HCT116 (cell line): ENCODE measurements around the gene KLK6. TPM values are rescaled to one million over a fixed set of nuclear protein-coding genes. Genes with fewer than 3 reads are reported as not detected.
"Not testable (repeated sequence)": the region's sequence is repeated elsewhere in the genome, so short reads cannot be mapped to it uniquely, and the experiment has no call there.

ENCODE experiments used
- ATAC-seq: fragments of 200-7000 bp; cut with Tn5 transposase; 2 replicates; pipeline ENCODE4 v1.9.1; 2020; ENCODE audit warnings: mild to moderate bottlenecking, moderate library complexity
- BruUV-seq: library from RNA; stranded (reverse); fragments of 400-500 nt; replicated peaks from 2 replicates; lab custom pipeline; 2021; lab: Mats Ljungman, UMichigan
- CTCF ChIA-PET: fragments of 300-600 bp; sonication (Branson Sonifier 250); formaldehyde crosslinking; loops from one replicate; lab custom pipeline; 2021; ENCODE audit warnings: antibody characterized with exemption; lab: Charles Lee
- POLR2A ChIA-PET: fragments of 300-600, 350-600 bp; sonication (Branson Sonifier 250); formaldehyde crosslinking; loops from one replicate; lab custom pipeline; 2021; ENCODE audit warnings: antibody characterized with exemption; lab: Charles Lee
- RAD21 ChIA-PET, 2 experiments: fragments of 300-600 bp; sonication (Branson Sonifier 250); formaldehyde crosslinking; loops; one replicate each; lab custom pipeline; 2023; ENCODE audit warnings: low total read pairs in 2 of 2; ENCODE audit not compliant: uncharacterized antibody in 2 of 2, unreplicated experiment in 2 of 2, low non-redundant PET in 1 of 2; lab: Charles Lee
- DNase-seq: peaks from one replicate; pipeline ENCODE4 v3.0.0-alpha.2; 2010; ENCODE audit warnings: low read depth, low spot score
- H2AFZ ChIP-seq: fragments of 200-600 bp; shearing (Covaris generic), sonication (generic); 2 replicates; pipeline ENCODE4 v1.6.1; 2017; ENCODE audit warnings: low read depth, mixed run types, mixed read lengths, antibody characterized with exemption, low read length; ENCODE audit not compliant: poor library complexity, severe bottlenecking
- H3K27ac ChIP-seq: 2 replicates; pipeline ENCODE4 v1.5.1; 2012; ENCODE audit warnings: low read depth, low read length
- H3K27me3 ChIP-seq: fragments of 200-600 bp; sonication (generic); 2 replicates; pipeline ENCODE4 v1.6.1; 2016; ENCODE audit warnings: mixed run types, low read length, mixed read lengths; ENCODE audit not compliant: insufficient read depth
- H3K36me3 ChIP-seq, 2 experiments: fragments of 200-500 bp in 1 of 2; fragments of 200-600 bp in 1 of 2; sonication (Bioruptor generic) in 1 of 2; sonication (generic) in 1 of 2; 2 replicates each; pipeline versions ENCODE4 v1.5.1 to v1.6.1; 2014 to 2016; ENCODE audit warnings: low read length in 2 of 2, inconsistent platforms in 1 of 2, mixed read lengths in 1 of 2, mixed run types in 1 of 2; ENCODE audit not compliant: insufficient read depth in 2 of 2, control insufficient read depth in 1 of 2
- H3K4me1 ChIP-seq, 2 experiments: fragments of 200-600 bp in 1 of 2; sonication (generic) in 1 of 2; 2 replicates each; pipeline versions ENCODE4 v1.5.1 to v1.6.1; 2012 to 2017; ENCODE audit warnings: low read length in 2 of 2, inconsistent platforms in 1 of 2, mild to moderate bottlenecking in 1 of 2, mixed read lengths in 1 of 2, mixed run types in 1 of 2, moderate library complexity in 1 of 2; ENCODE audit not compliant: insufficient read depth in 2 of 2, control insufficient read depth in 1 of 2
- H3K4me2 ChIP-seq: fragments of 200-600 bp; sonication (generic); 2 replicates; pipeline ENCODE4 v1.6.1; 2017; ENCODE audit warnings: mixed run types, low read length, mixed read lengths
- H3K4me3 ChIP-seq, 2 experiments: fragments of 200-600 bp in 1 of 2; sonication (generic) in 1 of 2; replicated peaks in 1 of 2; 2 replicates each; pipeline ENCODE4 v1.5.1; 2011 to 2016; ENCODE audit warnings: low read length in 2 of 2, control low read depth in 1 of 2, low read depth in 1 of 2, mild to moderate bottlenecking in 1 of 2, mixed read lengths in 1 of 2, mixed run types in 1 of 2
- H3K79me2 ChIP-seq: fragments of 200-600 bp; sonication (generic); 2 replicates; pipeline ENCODE4 v1.6.1; 2017; ENCODE audit warnings: mild to moderate bottlenecking, mixed run types, low read length, moderate library complexity, mixed read lengths; ENCODE audit not compliant: insufficient read depth
- H3K9ac ChIP-seq: fragments of 200-600 bp; sonication (generic); 2 replicates; pipeline ENCODE4 v1.6.1; 2016; ENCODE audit warnings: low read length, mixed read lengths
- H3K9me2 ChIP-seq: fragments of 200-600 bp; sonication (generic), shearing (Covaris generic); 2 replicates; pipeline ENCODE4 v1.6.1; 2017; ENCODE audit warnings: mixed run types, mild to moderate bottlenecking, moderate library complexity; ENCODE audit not compliant: insufficient read depth
- H3K9me3 ChIP-seq, 2 experiments: fragments of 200-500 bp in 1 of 2; fragments of 200-600 bp in 1 of 2; sonication (Bioruptor generic) in 1 of 2; sonication (generic) in 1 of 2; 2 replicates each; pipeline ENCODE4 v1.6.1; 2014 to 2017; ENCODE audit warnings: low read length in 2 of 2, mixed read lengths in 2 of 2, inconsistent platforms in 1 of 2, low read depth in 1 of 2, mild to moderate bottlenecking in 1 of 2, mixed run types in 1 of 2, moderate library complexity in 1 of 2; ENCODE audit not compliant: control insufficient read depth in 1 of 2, insufficient read depth in 1 of 2
- H4K20me1 ChIP-seq: fragments of 200-600 bp; sonication (generic), shearing (Covaris generic); 2 replicates; pipeline ENCODE4 v1.6.1; 2017; ENCODE audit warnings: mixed run types, mild to moderate bottlenecking, moderate library complexity; ENCODE audit not compliant: insufficient read depth
- FOSL1 ChIP-seq: IDR thresholded peaks from 2 replicates; pipeline ENCODE4 v1.6.1; 2012; ENCODE audit warnings: low read depth
- SP1 ChIP-seq: IDR thresholded peaks from 2 replicates; pipeline ENCODE4 v1.6.1; 2012; ENCODE audit warnings: low read depth
- intact Hi-C: fragments of 100-400 bp; cut with micrococcal nuclease; formaldehyde crosslinking; loops from 2 replicates; pipeline ENCODE4 v1.10.0; 2022
- total RNA-seq: library from RNA; stranded (reverse); gene quantifications from one replicate; pipeline ENCODE4 v1.2.1, GENCODE V29; 2021; ENCODE audit not compliant: unreplicated experiment
- TF ChIP-seq, protein P1 (sequence below), 3 experiments: fragments of 200-600 bp in 1 of 3; sonication (generic) in 1 of 3; IDR thresholded peaks in 2 of 3; conservative IDR thresholded peaks in 1 of 3; 2 replicates each; pipeline ENCODE4 v1.5.1; 2012 to 2017; ENCODE audit warnings: low read depth in 2 of 3, low read length in 2 of 3, antibody characterized with exemption in 1 of 3, borderline replicate concordance in 1 of 3, control low read depth in 1 of 3, mild to moderate bottlenecking in 1 of 3, mixed read lengths in 1 of 3, mixed run types in 1 of 3, moderate library complexity in 1 of 3; ENCODE audit not compliant: insufficient read depth in 1 of 3
- TF ChIP-seq, protein P2 (sequence below): IDR thresholded peaks from 2 replicates; pipeline ENCODE4 v1.6.1; 2012

Gene KLK6
- total RNA-seq, 1 experiment from 2014 or later: 40.5 TPM

DNA sequence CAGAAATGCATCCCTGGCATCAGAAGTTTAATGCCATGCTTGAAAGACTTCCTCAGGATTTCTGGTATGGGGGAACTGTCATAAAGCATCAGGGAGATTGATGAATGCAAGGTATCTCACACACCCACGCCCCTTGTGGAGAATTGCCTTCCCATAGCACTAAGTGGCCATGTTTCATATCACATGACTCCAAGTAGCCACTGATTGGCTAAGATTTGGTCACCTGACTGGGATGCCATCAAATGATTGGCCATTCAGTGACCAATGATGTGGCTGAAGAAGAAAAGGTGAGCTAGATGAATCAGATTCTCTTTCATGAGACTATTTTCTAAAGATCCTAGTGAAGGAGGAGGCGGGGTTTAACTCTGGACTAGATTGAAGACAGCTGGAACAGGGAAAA is 24.7 kb upstream of the KLK6 start (continued):
- TF ChIP-seq, protein P1, sequence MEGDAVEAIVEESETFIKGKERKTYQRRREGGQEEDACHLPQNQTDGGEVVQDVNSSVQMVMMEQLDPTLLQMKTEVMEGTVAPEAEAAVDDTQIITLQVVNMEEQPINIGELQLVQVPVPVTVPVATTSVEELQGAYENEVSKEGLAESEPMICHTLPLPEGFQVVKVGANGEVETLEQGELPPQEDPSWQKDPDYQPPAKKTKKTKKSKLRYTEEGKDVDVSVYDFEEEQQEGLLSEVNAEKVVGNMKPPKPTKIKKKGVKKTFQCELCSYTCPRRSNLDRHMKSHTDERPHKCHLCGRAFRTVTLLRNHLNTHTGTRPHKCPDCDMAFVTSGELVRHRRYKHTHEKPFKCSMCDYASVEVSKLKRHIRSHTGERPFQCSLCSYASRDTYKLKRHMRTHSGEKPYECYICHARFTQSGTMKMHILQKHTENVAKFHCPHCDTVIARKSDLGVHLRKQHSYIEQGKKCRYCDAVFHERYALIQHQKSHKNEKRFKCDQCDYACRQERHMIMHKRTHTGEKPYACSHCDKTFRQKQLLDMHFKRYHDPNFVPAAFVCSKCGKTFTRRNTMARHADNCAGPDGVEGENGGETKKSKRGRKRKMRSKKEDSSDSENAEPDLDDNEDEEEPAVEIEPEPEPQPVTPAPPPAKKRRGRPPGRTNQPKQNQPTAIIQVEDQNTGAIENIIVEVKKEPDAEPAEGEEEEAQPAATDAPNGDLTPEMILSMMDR (IDR thresholded peaks at IDR 0.05 in 2 of 3, conservative IDR thresholded peaks at IDR 0.05 in 1 of 3; ENCODE audit: borderline replicate concordance in 1 of 3, insufficient read depth in 1 of 3, low read depth in 2 of 3, low read length in 2 of 3): no peak

DNA sequence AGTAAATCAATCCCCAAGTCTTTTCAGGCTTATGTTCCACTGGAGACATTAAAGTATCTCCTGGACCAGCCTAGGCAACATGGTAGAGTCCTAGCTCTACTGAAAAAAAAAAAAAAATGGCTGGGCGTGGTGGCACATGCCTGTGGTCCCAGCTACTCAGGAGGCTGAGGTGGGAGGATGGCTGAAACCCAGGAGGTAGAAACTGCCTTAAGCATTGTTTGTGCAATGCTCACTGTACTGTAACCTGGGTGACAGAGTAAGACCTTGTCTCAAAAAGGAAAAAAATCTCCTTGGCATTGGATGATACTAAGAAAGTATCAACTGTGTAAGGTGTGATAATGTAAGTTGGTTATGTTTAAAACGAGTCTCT is 23.3 kb upstream of the KLK6 start:
- no peaks in the 10 kb centered on the region for H3K27me3 ChIP-seq
- BruUV-seq: no TSS peak
- peak overlapping the region; percentile 55 for H3K4me2 ChIP-seq
- peak; percentile 45 for ATAC-seq
- peak overlapping the region; percentile 66 for H2AFZ ChIP-seq
- TF ChIP-seq, protein P2, sequence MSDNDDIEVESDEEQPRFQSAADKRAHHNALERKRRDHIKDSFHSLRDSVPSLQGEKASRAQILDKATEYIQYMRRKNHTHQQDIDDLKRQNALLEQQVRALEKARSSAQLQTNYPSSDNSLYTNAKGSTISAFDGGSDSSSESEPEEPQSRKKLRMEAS: peak; percentile 35; the same call in 1 of the 2 replicates
- no peak for TF ChIP-seq FOSL1
- no peak; the same call in 1 of the 2 replicates for TF ChIP-seq SP1
- H4K20me1 ChIP-seq: no peaks in the 10 kb centered on the region
- ChIA-PET RAD21 (no interaction called here), POLR2A (interaction anchor here (0.7 to 4.2 kb wide), 4 partner anchors 9 to 483 kb away, joined by 3 to 19 read pairs (median 5); partner anchors contain the start of genes KLK7 and KLK8), CTCF (interaction anchor here (1.2 kb wide), 1 partner anchor 9 kb away, joined by 5 read pairs; the partner anchor contains the start of gene KLK7)
- no peak overlapping the region for H3K4me3 ChIP-seq
- no peaks in the 10 kb centered on the region for H3K9me2 ChIP-seq
- no peaks in the 10 kb centered on the region for H3K9me3 ChIP-seq
- intact Hi-C loops: no loop called here
- peaks cover 16 to 35% of the 10 kb centered on the region in 2 experiments for H3K4me1 ChIP-seq
- no peak overlapping the region for H3K9ac ChIP-seq
- H3K79me2 ChIP-seq: no peaks in the 10 kb centered on the region
- no peak overlapping the region for H3K27ac ChIP-seq
- DNase-seq: no peak
- no peaks in the 10 kb centered on the region for H3K36me3 ChIP-seq

DNA sequence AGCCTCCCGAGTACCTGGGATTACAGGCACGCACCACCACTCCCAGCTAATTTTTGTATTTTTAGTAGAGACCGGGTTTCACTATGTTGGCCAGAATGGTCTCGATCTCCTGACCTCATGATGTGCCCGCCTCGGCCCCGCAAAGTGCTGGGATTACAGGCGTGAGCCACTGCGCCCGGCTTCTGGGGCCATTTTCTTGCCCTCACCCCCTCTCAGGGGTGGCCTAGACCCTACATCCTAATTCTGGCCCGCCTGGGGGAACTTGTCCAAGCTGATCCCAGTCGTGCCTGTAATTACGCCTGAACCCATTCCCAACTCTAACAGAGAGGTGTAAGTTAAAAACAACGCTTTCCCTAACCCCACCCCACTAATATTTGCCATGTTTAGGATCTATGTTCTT is 15.0 kb upstream of the KLK6 start:
- DNase-seq, H3K27ac ChIP-seq, H2AFZ ChIP-seq, H3K9me2 ChIP-seq, intact Hi-C loops, H3K9me3 ChIP-seq, H3K79me2 ChIP-seq, ATAC-seq, H3K27me3 ChIP-seq, H4K20me1 ChIP-seq, RAD21 ChIA-PET, H3K36me3 ChIP-seq: not testable (repeated sequence)
- Histone ChIP-seq H3K4me1 (peaks cover 11 to 32% of the 10 kb centered on the region in 2 experiments), H3K4me2 (peak overlapping the region; percentile 83), H3K4me3 (peak overlapping the region; percentile 41 to 55), H3K9ac (0 out of 2 replicates have a peak overlapping the region, but pooled peaks have one; percentile 47)
- ChIA-PET POLR2A (interaction anchor here (0.8 to 1.2 kb wide), 4 partner anchors 8 to 62 kb away, joined by 3 to 7 read pairs (median 4); partner anchors contain the start of gene KLK8), CTCF (interaction anchor here (1.0 to 1.4 kb wide), 2 partner anchors 9 to 112 kb away, joined by 3 to 5 read pairs; no protein-coding TSS in a partner anchor)
- TSS peak; percentile 64 for BruUV-seq
